Mesothelial cell of epicardium (in vitro differentiated cells): ENCODE data around the gene FUT7. TPM values are rescaled to one million over a fixed set of nuclear protein-coding genes. Genes with fewer than 3 reads are reported as not detected.

Experiments used
- DNase-seq, 2 experiments: peaks; one replicate each; pipeline ENCODE4 v3.0.0; 2021; ENCODE audit warnings: low spot score in 2 of 2; ENCODE audit not compliant: unreplicated experiment in 2 of 2
- H3K27ac Mint-ChIP-seq: 2 replicates; pipeline ENCODE4 v1.8.0; 2021; ENCODE audit warnings: mixed read lengths
- H3K27me3 Mint-ChIP-seq: 2 replicates; pipeline ENCODE4 v1.8.0; 2021; ENCODE audit warnings: low read depth, mixed read lengths
- H3K36me3 Mint-ChIP-seq: 2 replicates; pipeline ENCODE4 v1.8.0; 2021; ENCODE audit warnings: mixed read lengths
- H3K4me1 Mint-ChIP-seq: 2 replicates; pipeline ENCODE4 v1.8.0; 2021; ENCODE audit warnings: mixed read lengths
- H3K4me3 Mint-ChIP-seq: 2 replicates; pipeline ENCODE4 v1.8.0; 2021; ENCODE audit warnings: mild to moderate bottlenecking, moderate library complexity, mixed read lengths
- H3K9me3 Mint-ChIP-seq: 2 replicates; pipeline ENCODE4 v1.8.0; 2021; ENCODE audit warnings: mixed read lengths
- total RNA-seq: library from RNA; stranded (reverse); gene quantifications from 3 replicates; pipeline ENCODE4 v1.2.1, GENCODE V29; 2021
- TF ChIP-seq, protein P1 (sequence below): fragments of 200-600 bp; sonication (generic); IDR thresholded peaks from one replicate; pipeline ENCODE4 v1.5.0; 2021; ENCODE audit warnings: antibody characterized with exemption; ENCODE audit not compliant: unreplicated experiment

The FUT7 gene
- total RNA-seq, 1 donor from 2014 or later = 0.13 TPM

- Mint-ChIP-seq H3K27me3 (peaks cover 85% of the 10 kb centered on the region), H3K36me3 (no peaks in the 10 kb centered on the region), H3K27ac (no peak overlapping the region), H3K4me3 (peak overlapping the region; percentile 31), H3K9me3 (no peaks in the 10 kb centered on the region), H3K4me1 (peaks cover 8% of the 10 kb centered on the region)
- no peak for DNase-seq
- TF ChIP-seq, protein P1, sequence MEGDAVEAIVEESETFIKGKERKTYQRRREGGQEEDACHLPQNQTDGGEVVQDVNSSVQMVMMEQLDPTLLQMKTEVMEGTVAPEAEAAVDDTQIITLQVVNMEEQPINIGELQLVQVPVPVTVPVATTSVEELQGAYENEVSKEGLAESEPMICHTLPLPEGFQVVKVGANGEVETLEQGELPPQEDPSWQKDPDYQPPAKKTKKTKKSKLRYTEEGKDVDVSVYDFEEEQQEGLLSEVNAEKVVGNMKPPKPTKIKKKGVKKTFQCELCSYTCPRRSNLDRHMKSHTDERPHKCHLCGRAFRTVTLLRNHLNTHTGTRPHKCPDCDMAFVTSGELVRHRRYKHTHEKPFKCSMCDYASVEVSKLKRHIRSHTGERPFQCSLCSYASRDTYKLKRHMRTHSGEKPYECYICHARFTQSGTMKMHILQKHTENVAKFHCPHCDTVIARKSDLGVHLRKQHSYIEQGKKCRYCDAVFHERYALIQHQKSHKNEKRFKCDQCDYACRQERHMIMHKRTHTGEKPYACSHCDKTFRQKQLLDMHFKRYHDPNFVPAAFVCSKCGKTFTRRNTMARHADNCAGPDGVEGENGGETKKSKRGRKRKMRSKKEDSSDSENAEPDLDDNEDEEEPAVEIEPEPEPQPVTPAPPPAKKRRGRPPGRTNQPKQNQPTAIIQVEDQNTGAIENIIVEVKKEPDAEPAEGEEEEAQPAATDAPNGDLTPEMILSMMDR = no peak
Observed at GRCh38 chr9:137052998-137053943, 21.4 kb upstream of the FUT7 start.

DNA sequence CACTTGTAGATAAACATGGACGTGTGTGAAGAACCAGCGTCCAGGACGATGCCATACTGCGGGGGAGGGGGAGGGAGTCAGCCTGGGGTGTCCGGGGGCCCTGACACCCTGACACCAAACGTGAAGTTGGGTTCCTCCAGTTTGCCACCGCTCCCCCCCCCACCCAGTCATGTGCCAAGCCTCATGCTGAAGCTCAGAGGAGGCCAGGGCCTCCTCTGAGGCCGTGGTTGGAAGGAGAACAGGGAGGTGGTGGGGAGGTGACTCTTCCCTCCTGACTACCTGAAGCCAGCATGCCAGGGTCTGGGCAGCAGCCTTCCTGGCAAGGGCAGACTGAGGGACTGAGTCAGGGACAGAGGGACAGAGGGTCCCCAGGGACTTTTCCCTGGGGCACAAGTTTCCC, 20.4 kb upstream of the FUT7 start:
- TF ChIP-seq, protein P1 = no peak
- Mint-ChIP-seq H3K4me3 (no peak overlapping the region), H3K9me3 (no peaks in the 10 kb centered on the region), H3K27me3 (peaks cover 84% of the 10 kb centered on the region), H3K36me3 (no peaks in the 10 kb centered on the region), H3K4me1 (peaks cover 8% of the 10 kb centered on the region), H3K27ac (no peak overlapping the region)
- DNase-seq = no peak

GRCh38 chr9:137051145-137051724, 19.3 kb upstream of the FUT7 start:
- Mint-ChIP-seq H3K9me3 (no peaks in the 10 kb centered on the region), H3K27ac (no peak overlapping the region), H3K4me3 (no peak overlapping the region), H3K36me3 (no peaks in the 10 kb centered on the region), H3K27me3 (peaks cover 87% of the 10 kb centered on the region), H3K4me1 (peaks cover 8% of the 10 kb centered on the region)
- TF ChIP-seq, protein P1 = no peak
- no peak for DNase-seq

DNA sequence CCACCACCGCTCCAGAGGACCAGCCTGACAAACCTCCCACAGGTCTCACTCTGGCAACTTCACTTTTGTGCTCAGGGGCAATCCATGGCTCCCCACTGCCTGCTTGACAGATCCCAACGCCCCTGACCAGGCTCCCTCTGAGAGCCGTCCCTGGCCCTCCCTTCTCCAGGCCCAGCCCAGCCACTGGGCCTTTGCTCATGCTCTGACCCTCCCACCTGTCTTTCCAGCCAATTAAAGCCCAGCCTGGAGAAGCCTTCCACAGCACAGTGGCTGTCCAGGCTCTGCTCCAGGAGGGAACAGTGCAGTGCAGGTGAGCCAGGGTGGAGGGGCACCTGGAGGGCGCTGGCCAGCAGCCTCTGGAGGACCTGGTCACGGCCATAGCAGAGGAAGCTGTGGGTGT, 18.7 kb upstream of the FUT7 start:
- TF ChIP-seq, protein P1 = no peak

DNA sequence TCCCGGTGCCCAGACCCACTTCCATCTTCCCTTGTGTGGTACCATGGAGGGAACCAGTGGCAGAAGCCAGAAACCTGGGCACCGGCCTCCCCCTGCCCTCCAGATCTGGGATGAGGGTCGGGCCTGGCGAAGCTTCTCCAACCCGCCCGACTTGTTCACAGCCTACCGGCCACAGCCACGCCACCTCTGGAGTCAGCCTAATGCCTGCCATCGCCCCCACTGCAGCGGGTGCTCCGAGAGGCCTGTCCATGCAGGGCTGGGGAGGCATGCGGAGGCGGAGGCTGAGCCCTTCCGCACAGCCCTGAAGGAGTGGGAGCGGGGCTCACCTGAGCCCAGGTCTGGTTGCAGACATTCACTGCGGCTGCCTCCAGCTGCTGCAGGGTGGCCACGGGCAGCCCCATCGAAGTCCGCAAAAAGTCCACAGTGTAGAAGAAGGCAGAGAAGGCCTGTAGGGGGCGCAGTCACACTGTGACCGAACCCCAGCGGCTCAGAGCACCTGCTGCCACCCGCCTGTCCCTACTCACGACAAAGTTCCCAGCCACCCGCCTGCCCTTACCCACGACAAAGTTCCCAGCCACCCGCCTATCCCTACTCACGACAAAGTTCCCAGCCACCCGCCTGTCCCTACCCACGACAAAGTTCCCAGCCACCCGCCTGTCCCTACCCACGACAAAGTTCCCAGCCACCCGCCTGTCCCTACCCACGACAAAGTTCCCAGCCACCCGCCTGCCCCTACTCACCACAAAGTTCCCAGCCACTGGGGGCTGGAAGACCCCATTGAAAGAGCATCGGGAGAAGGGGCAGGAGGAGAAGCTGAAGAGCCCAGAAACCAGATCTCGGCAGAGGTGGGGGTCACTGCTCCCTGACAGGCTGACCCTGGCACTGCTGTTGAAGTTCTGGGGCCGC, 17.9 kb upstream of the FUT7 start:
- DNase-seq = peak in 1 of 2 experiments; percentile 64
- H3K27ac Mint-ChIP-seq = no peak overlapping the region
- no peaks in the 10 kb centered on the region for H3K9me3 Mint-ChIP-seq
- H3K36me3 Mint-ChIP-seq = no peaks in the 10 kb centered on the region
- H3K4me3 Mint-ChIP-seq = no peak overlapping the region
- TF ChIP-seq, protein P1 = peak; percentile 65
- peaks cover 79% of the 10 kb centered on the region for H3K27me3 Mint-ChIP-seq
- H3K4me1 Mint-ChIP-seq = peaks cover 8% of the 10 kb centered on the region

More for the DNA sequence above, 18.7 kb upstream of the FUT7 start:
- no peak overlapping the region for H3K27ac Mint-ChIP-seq
- peaks cover 5% of the 10 kb centered on the region for H3K4me1 Mint-ChIP-seq
- no peaks in the 10 kb centered on the region for H3K9me3 Mint-ChIP-seq
- no peaks in the 10 kb centered on the region for H3K36me3 Mint-ChIP-seq
- H3K4me3 Mint-ChIP-seq = no peak overlapping the region
- no peak for DNase-seq
- H3K27me3 Mint-ChIP-seq = peaks cover 80% of the 10 kb centered on the region
